ENCODE data around the gene WNT11.

WNT11 gene

DNA sequence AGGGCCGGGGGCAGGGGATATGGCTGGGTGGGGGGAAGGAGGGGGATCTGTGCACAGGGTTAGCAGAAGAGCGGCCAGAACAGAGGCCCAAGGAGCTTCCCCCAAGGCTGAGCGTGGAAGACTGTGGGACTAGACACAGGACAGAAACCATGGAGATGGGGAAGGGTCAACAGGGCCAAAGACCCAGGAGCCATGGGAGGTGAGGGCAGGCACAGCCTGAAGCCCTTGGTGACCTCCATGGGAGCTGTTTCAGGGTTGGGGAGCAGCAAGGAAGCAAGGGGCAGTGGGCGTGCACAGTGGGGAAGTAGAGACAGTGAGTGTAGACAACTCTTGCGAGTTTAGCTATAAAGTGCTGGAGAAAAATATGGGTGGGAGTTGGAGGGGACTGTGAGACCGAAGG is 56.6 kb downstream of the WNT11 start (continued):
- TF ChIP-seq TCF4 (CRISPR knock-in tag; IDR thresholded peaks at IDR 0.05; ENCODE audit: borderline replicate concordance) = no peak

- no peak for TF ChIP-seq CSRNP3 (CRISPR knock-in tag; IDR thresholded peaks at IDR 0.05)
- TF ChIP-seq, protein P1, sequence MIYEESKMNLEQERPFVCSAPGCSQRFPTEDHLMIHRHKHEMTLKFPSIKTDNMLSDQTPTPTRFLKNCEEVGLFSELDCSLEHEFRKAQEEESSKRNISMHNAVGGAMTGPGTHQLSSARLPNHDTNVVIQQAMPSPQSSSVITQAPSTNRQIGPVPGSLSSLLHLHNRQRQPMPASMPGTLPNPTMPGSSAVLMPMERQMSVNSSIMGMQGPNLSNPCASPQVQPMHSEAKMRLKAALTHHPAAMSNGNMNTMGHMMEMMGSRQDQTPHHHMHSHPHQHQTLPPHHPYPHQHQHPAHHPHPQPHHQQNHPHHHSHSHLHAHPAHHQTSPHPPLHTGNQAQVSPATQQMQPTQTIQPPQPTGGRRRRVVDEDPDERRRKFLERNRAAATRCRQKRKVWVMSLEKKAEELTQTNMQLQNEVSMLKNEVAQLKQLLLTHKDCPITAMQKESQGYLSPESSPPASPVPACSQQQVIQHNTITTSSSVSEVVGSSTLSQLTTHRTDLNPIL (CRISPR knock-in tag; IDR thresholded peaks at IDR 0.05; ENCODE audit: low read depth) = no peak
- no peak for TF ChIP-seq PATZ1 (CRISPR knock-in tag; IDR thresholded peaks at IDR 0.05; ENCODE audit: borderline replicate concordance)
- TF ChIP-seq TOX (CRISPR knock-in tag; IDR thresholded peaks at IDR 0.05; ENCODE audit: borderline replicate concordance) = no peak
- no peak for TF ChIP-seq ZFP30 (CRISPR knock-in tag; IDR thresholded peaks at IDR 0.05)
- no peak for TF ChIP-seq ESRRG (CRISPR knock-in tag; IDR thresholded peaks at IDR 0.05)
- no peak for TF ChIP-seq TSHZ2 (CRISPR knock-in tag; IDR thresholded peaks at IDR 0.05)
- TF ChIP-seq BACH2 (CRISPR knock-in tag; IDR thresholded peaks at IDR 0.05; ENCODE audit: borderline replicate concordance) = no peak
- TF ChIP-seq OSR1 (CRISPR knock-in tag; IDR thresholded peaks at IDR 0.05) = no peak
- TF ChIP-seq TCF4 (CRISPR knock-in tag; IDR thresholded peaks at IDR 0.05; ENCODE audit: borderline replicate concordance) = no peak
- no peak for TF ChIP-seq ARNTL (CRISPR knock-in tag; IDR thresholded peaks at IDR 0.05; ENCODE audit: borderline replicate concordance, low read depth)
- no peak for ATAC-seq
Measured at GRCh38 chr11:76148941-76149613, 57.2 kb downstream of the WNT11 start.

DNA sequence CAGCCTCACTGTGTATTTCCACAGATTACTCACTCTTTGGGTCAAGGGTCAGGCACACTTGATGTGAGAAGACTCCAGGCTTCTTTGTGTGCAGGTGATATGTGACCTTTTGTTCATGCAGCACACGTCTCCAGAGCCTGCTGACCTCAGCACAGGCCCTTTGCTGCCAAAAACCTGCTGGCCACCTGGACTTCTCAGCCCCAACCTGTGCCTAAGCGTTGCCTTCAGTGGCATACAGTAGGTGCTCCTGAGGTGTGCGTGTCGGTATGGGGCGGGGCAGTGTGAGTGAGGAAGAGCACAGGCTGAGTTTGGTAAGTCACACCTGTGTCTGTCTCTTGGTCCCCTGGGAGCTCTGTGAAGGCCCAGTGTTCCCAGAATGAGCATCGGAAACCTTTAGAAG is 58.1 kb downstream of the WNT11 start:
- TF ChIP-seq ZNF565 (CRISPR knock-in tag; conservative IDR thresholded peaks at IDR 0.05; ENCODE audit: low read depth) = no peak
- TF ChIP-seq, protein P2, sequence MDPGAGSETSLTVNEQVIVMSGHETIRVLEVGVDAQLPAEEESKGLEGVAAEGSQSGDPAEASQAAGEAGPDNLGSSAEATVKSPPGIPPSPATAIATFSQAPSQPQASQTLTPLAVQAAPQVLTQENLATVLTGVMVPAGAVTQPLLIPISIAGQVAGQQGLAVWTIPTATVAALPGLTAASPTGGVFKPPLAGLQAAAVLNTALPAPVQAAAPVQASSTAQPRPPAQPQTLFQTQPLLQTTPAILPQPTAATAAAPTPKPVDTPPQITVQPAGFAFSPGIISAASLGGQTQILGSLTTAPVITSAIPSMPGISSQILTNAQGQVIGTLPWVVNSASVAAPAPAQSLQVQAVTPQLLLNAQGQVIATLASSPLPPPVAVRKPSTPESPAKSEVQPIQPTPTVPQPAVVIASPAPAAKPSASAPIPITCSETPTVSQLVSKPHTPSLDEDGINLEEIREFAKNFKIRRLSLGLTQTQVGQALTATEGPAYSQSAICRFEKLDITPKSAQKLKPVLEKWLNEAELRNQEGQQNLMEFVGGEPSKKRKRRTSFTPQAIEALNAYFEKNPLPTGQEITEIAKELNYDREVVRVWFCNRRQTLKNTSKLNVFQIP (CRISPR knock-in tag; IDR thresholded peaks at IDR 0.05; ENCODE audit: borderline replicate concordance, low read depth) = no peak
- no peak for TF ChIP-seq ZC3H10 (CRISPR knock-in tag; IDR thresholded peaks at IDR 0.05)
- TF ChIP-seq SNAI2 (CRISPR knock-in tag; IDR thresholded peaks at IDR 0.05) = no peak
- TF ChIP-seq ZNF8 (CRISPR knock-in tag; IDR thresholded peaks at IDR 0.05) = no peak
- no peak for TF ChIP-seq ZFP3 (CRISPR knock-in tag; IDR thresholded peaks at IDR 0.05)
- TF ChIP-seq, protein P1 (CRISPR knock-in tag; IDR thresholded peaks at IDR 0.05; ENCODE audit: low read depth) = no peak
- no peak for ATAC-seq

All from SK-N-SH treated with all-trans-retinoic acid at 6 μM for 48 hours (cell line).